ENCODE results near the gene SLIT2.
A peak's percentile ranks its signal among the peaks of the same experiment; 100 is the strongest.

Gene SLIT2

GRCh38 chr4:20248155-20248558 is 3.5 kb upstream of the SLIT2 start:
- DNase-seq (ENCODE audit: low read depth): peak; percentile 31
- peak; percentile 69 for TF ChIP-seq CTCF (IDR thresholded peaks at IDR 0.05; ENCODE audit: control insufficient read depth, extremely low read depth, insufficient read depth)

GRCh38 chr4:20249333-20249732 is 2.4 kb upstream of the SLIT2 start:
- no peak for DNase-seq (ENCODE audit: low read depth)
- peak; percentile 63 for TF ChIP-seq CTCF (IDR thresholded peaks at IDR 0.05; ENCODE audit: control insufficient read depth, extremely low read depth, insufficient read depth)
- no peak overlapping the region for H3K4me3 ChIP-seq (ENCODE audit: low read depth, low read length)

More at GRCh38 chr4:20248155-20248558, 3.5 kb upstream of the SLIT2 start:
- no peak overlapping the region for H3K4me3 ChIP-seq (ENCODE audit: low read depth, low read length)

GRCh38 chr4:20251031-20251795 is 492 bp upstream of the SLIT2 start:
- peak overlapping the region; percentile 46 for H3K4me3 ChIP-seq (ENCODE audit: low read depth, low read length)
- no peak for DNase-seq (ENCODE audit: low read depth)
- no peak for TF ChIP-seq CTCF (IDR thresholded peaks at IDR 0.05; ENCODE audit: control insufficient read depth, extremely low read depth, insufficient read depth)

DNA sequence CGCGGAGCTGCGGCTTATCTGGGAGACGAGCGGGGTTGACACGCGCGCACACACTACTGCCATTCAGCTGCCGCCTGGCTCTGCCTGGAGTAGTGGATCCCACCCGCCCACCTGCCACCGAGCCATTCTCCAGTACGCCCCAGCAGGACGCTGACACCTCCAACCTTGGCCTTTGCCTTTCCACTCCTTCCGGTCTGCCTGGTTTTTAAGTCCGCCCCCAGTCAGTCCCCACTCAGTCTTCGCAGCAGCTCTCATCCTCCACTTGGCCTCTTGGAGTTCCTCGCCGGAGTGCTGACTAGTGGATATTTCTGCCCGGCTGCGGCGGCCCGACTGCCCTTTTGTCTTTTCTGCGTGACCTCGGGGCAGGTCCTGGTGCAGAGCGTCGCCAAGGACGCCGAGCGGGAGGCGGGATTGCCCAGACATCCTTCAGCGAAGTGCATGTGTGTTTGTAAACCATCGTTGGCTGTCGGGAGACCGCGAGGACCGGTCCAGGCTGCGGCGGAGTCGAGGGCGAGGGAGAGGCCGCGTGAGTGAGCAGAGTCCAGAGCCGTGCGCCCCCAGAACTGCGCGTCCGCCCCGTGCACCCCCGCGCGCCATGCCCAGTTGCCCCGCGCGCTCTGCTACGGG is 1.1 kb downstream of the SLIT2 start:
- no peak for DNase-seq (ENCODE audit: low read depth)
- TF ChIP-seq CTCF (IDR thresholded peaks at IDR 0.05; ENCODE audit: control insufficient read depth, extremely low read depth, insufficient read depth): no peak
- peak overlapping the region; percentile 46 for H3K4me3 ChIP-seq (ENCODE audit: low read depth, low read length)

DNA sequence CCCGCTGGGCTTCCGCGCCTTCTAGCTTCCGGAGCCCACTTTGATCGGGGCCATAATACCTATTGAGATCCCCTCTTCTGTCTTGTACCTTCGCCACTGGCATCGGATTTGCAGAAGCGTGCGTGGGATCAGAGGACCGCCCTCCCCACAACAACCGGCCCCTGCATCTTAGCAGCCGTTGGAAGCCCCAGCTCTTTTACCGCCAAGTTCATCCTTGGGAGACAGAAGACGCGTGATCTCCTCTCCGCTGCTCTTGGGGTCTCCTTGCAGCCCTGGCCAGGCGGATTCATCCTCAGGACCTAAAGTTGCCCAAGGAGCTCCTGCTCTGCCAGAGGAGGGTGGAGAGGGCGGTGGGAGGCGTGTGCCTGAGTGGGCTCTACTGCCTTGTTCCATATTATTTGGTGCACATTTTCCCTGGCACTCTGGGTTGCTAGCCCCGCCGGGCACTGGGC is 1.6 kb downstream of the SLIT2 start:
- TF ChIP-seq CTCF (IDR thresholded peaks at IDR 0.05; ENCODE audit: control insufficient read depth, extremely low read depth, insufficient read depth): no peak
- DNase-seq (ENCODE audit: low read depth): no peak
- H3K4me3 ChIP-seq (ENCODE audit: low read depth, low read length): no peak overlapping the region

- no peak for TF ChIP-seq CTCF (IDR thresholded peaks at IDR 0.05; ENCODE audit: control insufficient read depth, extremely low read depth, insufficient read depth)
- no peak for DNase-seq (ENCODE audit: low read depth)
- no peak overlapping the region for H3K4me3 ChIP-seq (ENCODE audit: low read depth, low read length)
Observed at GRCh38 chr4:20253735-20254409, 2.2 kb downstream of the SLIT2 start.
